Right cardiac atrium (tissue), 5 donors: ENCODE measurements around the gene CFAP57. TPM values are rescaled to one million over a fixed set of nuclear protein-coding genes. Genes with fewer than 3 reads are reported as not detected.
A peak's percentile ranks its signal among the peaks of the same experiment; 100 is the strongest.

Source experiments
- ATAC-seq, 2 donors: fragments of 200-7000 bp; cut with Tn5 transposase; one replicate each; pipeline versions ENCODE4 v1.8.0 to v1.9.1; 2020; ENCODE audit warnings: moderate library complexity in 2 of 2, mild to moderate bottlenecking in 1 of 2
- DNase-seq, 3 donors: peaks; one replicate each; pipeline ENCODE4 v3.0.0-alpha.2; 2020
- H3K27ac ChIP-seq: one replicate; pipeline ENCODE4 v1.5.1; 2013; ENCODE audit warnings: mild to moderate bottlenecking, low read length, control low read depth, moderate library complexity
- H3K27me3 ChIP-seq: one replicate; pipeline ENCODE4 v1.6.1; 2013; ENCODE audit not compliant: control insufficient read depth, insufficient read depth
- H3K4me1 ChIP-seq: one replicate; pipeline ENCODE4 v1.6.1; 2013; ENCODE audit warnings: low read length; ENCODE audit not compliant: control insufficient read depth, insufficient read depth
- H3K4me3 ChIP-seq: one replicate; pipeline ENCODE4 v1.5.1; 2013; ENCODE audit warnings: low read length, control low read depth
- H3K9me3 ChIP-seq: one replicate; pipeline ENCODE4 v1.6.1; 2013; ENCODE audit warnings: low read length; ENCODE audit not compliant: control insufficient read depth
- WGBS: extraction: QIAGEN DNeasy Blood & Tissue Kit; methylation state at CpG from one replicate; pipeline ENCODE4 v1.1.7; 2013; 5-methylcytosine and 5-hydroxymethylcytosine counted together
- intact Hi-C, 4 donors: fragments of 100-400 bp; cut with DNase I; formaldehyde crosslinking; loops; one replicate each; pipeline versions ENCODE4 v1.11.0 to v1.14.0; 2022 to 2023
- polyA plus RNA-seq: library from polyadenylated mRNA; stranded (reverse); fragments of 200-250 nt; gene quantifications from one replicate; pipeline ENCODE4 v1.2.3, GENCODE V29; 2013
- total RNA-seq, 4 donors: library from RNA; stranded (reverse); fragmentation: NEBNext Ultra II Directional; extraction: Animal tissue kit (Norgen Biotek cat#: 25700); gene quantifications; one replicate each; pipeline ENCODE4 v1.2.1, GENCODE V29; 2021
- donor health status: healthy with polysubstance abuse.
- donor health status: DM: no; HTN: yes; CAD: no.
- donor health status: DM: no; HTN: no; CAD: no.
- donor health status: DM: no; HTN: yes; CAD: no; lungs with severe emphysema.
- donor health status: DM: yes; HTN: yes; CAD: no.

CFAP57 gene
- total and polyA plus RNA-seq, 5 donors: 0.06 to 0.25 (median 0.11) TPM; not detected in 1

GRCh38 chr1:43140583-43140982, 31.5 kb upstream of the CFAP57 start:
- Histone ChIP-seq H3K4me3 (no peak overlapping the region), H3K9me3 (no peaks in the 10 kb centered on the region), H3K4me1 (no peaks in the 10 kb centered on the region), H3K27me3 (no peaks in the 10 kb centered on the region), H3K27ac (no peak overlapping the region)
- 94% methylated on average over 4 of the region's 4 CpGs for WGBS
- intact Hi-C loops: no loop called here
- ATAC-seq (no peak), DNase-seq (no peak)

- Histone ChIP-seq H3K4me1 (no peaks in the 10 kb centered on the region), H3K27me3 (no peaks in the 10 kb centered on the region), H3K4me3 (no peak overlapping the region), H3K9me3 (no peaks in the 10 kb centered on the region), H3K27ac (no peak overlapping the region)
- 22% methylated on average over 7 of the region's 7 CpGs for WGBS
- no peak for ATAC-seq
- intact Hi-C loops: no loop called here
- DNase-seq: no peak
Observed at GRCh38 chr1:43143441-43143888, 28.7 kb upstream of the CFAP57 start.

GRCh38 chr1:43144237-43144636, 27.9 kb upstream of the CFAP57 start:
- Histone ChIP-seq H3K4me3 (no peak overlapping the region), H3K27ac (no peak overlapping the region), H3K27me3 (no peaks in the 10 kb centered on the region), H3K4me1 (no peaks in the 10 kb centered on the region), H3K9me3 (no peaks in the 10 kb centered on the region)
- no peak for ATAC-seq
- DNase-seq: no peak
- intact Hi-C loops: no loop called here

- DNase-seq (peak; percentile 80 to 92 (median 91)), ATAC-seq (peak; percentile 93)
- intact Hi-C loops: no loop called here
- H3K4me1 ChIP-seq: no peaks in the 10 kb centered on the region
- 3% methylated on average over 47 of the region's 47 CpGs for WGBS
- H3K27me3 ChIP-seq: no peaks in the 10 kb centered on the region
- no peaks in the 10 kb centered on the region for H3K9me3 ChIP-seq
- H3K27ac ChIP-seq: no peak overlapping the region
- peak overlapping the region; percentile 33 for H3K4me3 ChIP-seq
Observed at GRCh38 chr1:43147625-43148327, 24.4 kb upstream of the CFAP57 start.

- intact Hi-C loops: no loop called here
- H3K27ac ChIP-seq: no peak overlapping the region
- WGBS: 75% methylated on average over 5 of the region's 5 CpGs
- H3K4me1 ChIP-seq: no peaks in the 10 kb centered on the region
- H3K27me3 ChIP-seq: no peaks in the 10 kb centered on the region
- DNase-seq: no peak
- H3K4me3 ChIP-seq: no peak overlapping the region
- H3K9me3 ChIP-seq: no peaks in the 10 kb centered on the region
- ATAC-seq: no peak
Observed at GRCh38 chr1:43149889-43150288, 22.2 kb upstream of the CFAP57 start.

- Histone ChIP-seq H3K4me3 (no peak overlapping the region), H3K4me1 (no peaks in the 10 kb centered on the region), H3K27ac (no peak overlapping the region), H3K9me3 (no peaks in the 10 kb centered on the region), H3K27me3 (no peaks in the 10 kb centered on the region)
- DNase-seq: no peak
- no peak for ATAC-seq
- intact Hi-C loops: no loop called here
- WGBS: 52% methylated on average over 4 of the region's 4 CpGs
Observed at GRCh38 chr1:43152866-43153265, 19.3 kb upstream of the CFAP57 start.

GRCh38 chr1:43153443-43153842, 18.7 kb upstream of the CFAP57 start:
- Histone ChIP-seq H3K9me3 (no peaks in the 10 kb centered on the region), H3K27me3 (no peaks in the 10 kb centered on the region), H3K4me1 (no peaks in the 10 kb centered on the region), H3K4me3 (no peak overlapping the region), H3K27ac (no peak overlapping the region)
- no peak for ATAC-seq
- DNase-seq: no peak
- 92% methylated on average over 6 of the region's 6 CpGs for WGBS
- intact Hi-C loops: no loop called here

GRCh38 chr1:43156026-43156425, 16.1 kb upstream of the CFAP57 start:
- no peak for DNase-seq
- H3K4me3 ChIP-seq: no peak overlapping the region
- H3K4me1 ChIP-seq: no peaks in the 10 kb centered on the region
- intact Hi-C loops: no loop called here
- no peaks in the 10 kb centered on the region for H3K9me3 ChIP-seq
- H3K27me3 ChIP-seq: no peaks in the 10 kb centered on the region
- WGBS: 81% methylated on average over 7 of the region's 7 CpGs
- ATAC-seq: no peak
- H3K27ac ChIP-seq: no peak overlapping the region

- no peaks in the 10 kb centered on the region for H3K27me3 ChIP-seq
- no peak overlapping the region for H3K4me3 ChIP-seq
- H3K9me3 ChIP-seq: no peaks in the 10 kb centered on the region
- intact Hi-C loops: no loop called here
- WGBS: 93% methylated on average over 3 of the region's 3 CpGs
- DNase-seq (no peak), ATAC-seq (no peak)
- no peak overlapping the region for H3K27ac ChIP-seq
- H3K4me1 ChIP-seq: no peaks in the 10 kb centered on the region
Observed at GRCh38 chr1:43165162-43165561, 7.0 kb upstream of the CFAP57 start.

- no peak overlapping the region for H3K27ac ChIP-seq
- H3K4me1 ChIP-seq: no peaks in the 10 kb centered on the region
- no peaks in the 10 kb centered on the region for H3K9me3 ChIP-seq
- no peak for DNase-seq
- 92% methylated on average over 5 of the region's 5 CpGs for WGBS
- no peak for ATAC-seq
- no peaks in the 10 kb centered on the region for H3K27me3 ChIP-seq
- H3K4me3 ChIP-seq: no peak overlapping the region
- intact Hi-C loops: no loop called here
Observed at GRCh38 chr1:43165765-43166164, 6.4 kb upstream of the CFAP57 start.

GRCh38 chr1:43171312-43171875, 736 bp upstream of the CFAP57 start:
- intact Hi-C loops: no loop called here
- no peak for DNase-seq
- H3K27me3 ChIP-seq: no peaks in the 10 kb centered on the region
- H3K9me3 ChIP-seq: no peaks in the 10 kb centered on the region
- ATAC-seq: no peak
- H3K4me1 ChIP-seq: no peaks in the 10 kb centered on the region
- no peak overlapping the region for H3K27ac ChIP-seq
- H3K4me3 ChIP-seq: peak overlapping the region; percentile 76
- WGBS: 21% methylated on average over 17 of the region's 17 CpGs
